Liver (tissue), 3 donors: ENCODE results near the gene PTPRN2.
"Not testable (repeated sequence)": the region's sequence is repeated elsewhere in the genome, so short reads cannot be mapped to it uniquely, and the experiment has no call there.

ENCODE experiments used
- ATF3 ChIP-seq: IDR thresholded peaks from 2 replicates; pipeline ENCODE4 v1.6.1; 2016; ENCODE audit warnings: antibody characterized with exemption
- CTCF ChIP-seq: fragments of 150-350 bp; IDR thresholded peaks from 2 replicates; pipeline ENCODE4 v1.5.1; 2017; ENCODE audit warnings: improper control_type of control experiment, low read depth, low read length; ENCODE audit not compliant: missing input control
- EGR1 ChIP-seq, 2 donors: IDR thresholded peaks; 2 replicates each; pipeline ENCODE4 v1.6.1; 2016 to 2018; ENCODE audit warnings: antibody characterized with exemption in 2 of 2, low read depth in 2 of 2
- FOXA1 ChIP-seq: IDR thresholded peaks from 2 replicates; pipeline ENCODE4 v1.6.1; 2016; ENCODE audit warnings: antibody characterized with exemption
- GABPA ChIP-seq, 2 donors: IDR thresholded peaks in 1 of 2; conservative IDR thresholded peaks in 1 of 2; 2 replicates each; pipeline ENCODE4 v1.6.1; 2016; ENCODE audit warnings: antibody characterized with exemption in 2 of 2, mild to moderate bottlenecking in 1 of 2, moderate library complexity in 1 of 2
- HNF4A ChIP-seq, 2 donors: conservative IDR thresholded peaks; 2 replicates each; pipeline ENCODE4 v1.6.1; 2016; ENCODE audit warnings: antibody characterized with exemption in 2 of 2, mild to moderate bottlenecking in 2 of 2
- JUND ChIP-seq, 2 donors: IDR thresholded peaks; 2 replicates each; pipeline ENCODE4 v1.6.1; 2016; ENCODE audit warnings: antibody characterized with exemption in 2 of 2
- MAX ChIP-seq: IDR thresholded peaks from 2 replicates; pipeline ENCODE4 v1.6.1; 2016; ENCODE audit warnings: antibody characterized with exemption
- RAD21 ChIP-seq, 2 donors: IDR thresholded peaks; 2 replicates each; pipeline ENCODE4 v1.6.1; 2016; ENCODE audit warnings: antibody characterized with exemption in 2 of 2, mild to moderate bottlenecking in 2 of 2
- REST ChIP-seq: IDR thresholded peaks from 2 replicates; pipeline ENCODE4 v1.6.1; 2016; ENCODE audit warnings: antibody characterized with exemption, mild to moderate bottlenecking
- RXRA ChIP-seq, 2 donors: IDR thresholded peaks; 2 replicates each; pipeline ENCODE4 v1.6.1; 2017 to 2018; ENCODE audit warnings: antibody characterized with exemption in 2 of 2, mild to moderate bottlenecking in 1 of 2
- TAF1 ChIP-seq: conservative IDR thresholded peaks from 2 replicates; pipeline ENCODE4 v1.6.1; 2016; ENCODE audit warnings: antibody characterized with exemption, mild to moderate bottlenecking
- YY1 ChIP-seq: IDR thresholded peaks from 2 replicates; pipeline ENCODE4 v1.6.1; 2016; ENCODE audit warnings: antibody characterized with exemption, mild to moderate bottlenecking
- ZBTB33 ChIP-seq: IDR thresholded peaks from 2 replicates; pipeline ENCODE4 v1.6.1; 2016; ENCODE audit warnings: antibody characterized with exemption
- donor health status: healthy.
- donor health status: healthy.

GRCh38 chr7:157847756-157848487, 739.7 kb downstream of the PTPRN2 start:
- not testable (repeated sequence) for TF ChIP-seq CTCF; RAD21 (IDR thresholded peaks at IDR 0.05); MAX; ZBTB33; TAF1; REST; JUND (IDR thresholded peaks at IDR 0.05); HNF4A (conservative IDR thresholded peaks at IDR 0.05); RXRA (IDR thresholded peaks at IDR 0.05); ATF3; FOXA1; YY1; EGR1 (IDR thresholded peaks at IDR 0.05; ENCODE audit: low read depth in 2 of 2); GABPA (IDR thresholded peaks at IDR 0.05 in 1 of 2, conservative IDR thresholded peaks at IDR 0.05 in 1 of 2)
